Nephron progenitor cell (in vitro differentiated cells): ENCODE results near the gene NUMA1.

Experiments used
- DNase-seq: peaks from one replicate; pipeline ENCODE4 v3.0.0; 2021
- H3K27ac Mint-ChIP-seq: 2 replicates; pipeline ENCODE4 v1.8.0; 2021; ENCODE audit warnings: mild to moderate bottlenecking, moderate library complexity, mixed read lengths
- H3K27me3 Mint-ChIP-seq: 2 replicates; pipeline ENCODE4 v1.8.0; 2021; ENCODE audit warnings: mild to moderate bottlenecking, low read depth, mixed read lengths; ENCODE audit not compliant: poor library complexity
- H3K36me3 Mint-ChIP-seq: 2 replicates; pipeline ENCODE4 v1.8.0; 2021; ENCODE audit warnings: low read depth, mixed read lengths
- H3K4me1 Mint-ChIP-seq: 2 replicates; pipeline ENCODE4 v1.8.0; 2021; ENCODE audit warnings: mixed read lengths
- H3K4me3 Mint-ChIP-seq: 2 replicates; pipeline ENCODE4 v1.8.0; 2021; ENCODE audit warnings: mild to moderate bottlenecking, moderate library complexity, mixed read lengths
- H3K9me3 Mint-ChIP-seq: 2 replicates; pipeline ENCODE4 v1.8.0; 2021; ENCODE audit warnings: mild to moderate bottlenecking, moderate library complexity, mixed read lengths
- TF ChIP-seq, protein P1 (sequence below): fragments of 200-600 bp; sonication (generic); IDR thresholded peaks from 2 replicates; pipeline ENCODE4 v1.5.0; 2021; ENCODE audit warnings: antibody characterized with exemption

NUMA1 gene

GRCh38 chr11:72102946-72103753 lies 22.8 kb upstream of the NUMA1 start, which contains the start of gene LAMTOR1:
Gene LAMTOR1 (minus strand): TSS chr11:72103297. CDS start chr11:72103224, 73 bp downstream.
- Mint-ChIP-seq H3K4me1 (peaks cover 44% of the 10 kb centered on the region), H3K9me3 (peaks cover 3% of the 10 kb centered on the region), H3K4me3 (peak within 1 kb of the TSS; percentile 93), H3K36me3 (peaks cover 23% of the 10 kb centered on the region), H3K27me3 (peaks cover 3% of the 10 kb centered on the region), H3K27ac (peak within 1 kb of the TSS; percentile 96)
- TF ChIP-seq, protein P1, sequence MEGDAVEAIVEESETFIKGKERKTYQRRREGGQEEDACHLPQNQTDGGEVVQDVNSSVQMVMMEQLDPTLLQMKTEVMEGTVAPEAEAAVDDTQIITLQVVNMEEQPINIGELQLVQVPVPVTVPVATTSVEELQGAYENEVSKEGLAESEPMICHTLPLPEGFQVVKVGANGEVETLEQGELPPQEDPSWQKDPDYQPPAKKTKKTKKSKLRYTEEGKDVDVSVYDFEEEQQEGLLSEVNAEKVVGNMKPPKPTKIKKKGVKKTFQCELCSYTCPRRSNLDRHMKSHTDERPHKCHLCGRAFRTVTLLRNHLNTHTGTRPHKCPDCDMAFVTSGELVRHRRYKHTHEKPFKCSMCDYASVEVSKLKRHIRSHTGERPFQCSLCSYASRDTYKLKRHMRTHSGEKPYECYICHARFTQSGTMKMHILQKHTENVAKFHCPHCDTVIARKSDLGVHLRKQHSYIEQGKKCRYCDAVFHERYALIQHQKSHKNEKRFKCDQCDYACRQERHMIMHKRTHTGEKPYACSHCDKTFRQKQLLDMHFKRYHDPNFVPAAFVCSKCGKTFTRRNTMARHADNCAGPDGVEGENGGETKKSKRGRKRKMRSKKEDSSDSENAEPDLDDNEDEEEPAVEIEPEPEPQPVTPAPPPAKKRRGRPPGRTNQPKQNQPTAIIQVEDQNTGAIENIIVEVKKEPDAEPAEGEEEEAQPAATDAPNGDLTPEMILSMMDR: peak; percentile 38
- peak; percentile 96 for DNase-seq

DNA sequence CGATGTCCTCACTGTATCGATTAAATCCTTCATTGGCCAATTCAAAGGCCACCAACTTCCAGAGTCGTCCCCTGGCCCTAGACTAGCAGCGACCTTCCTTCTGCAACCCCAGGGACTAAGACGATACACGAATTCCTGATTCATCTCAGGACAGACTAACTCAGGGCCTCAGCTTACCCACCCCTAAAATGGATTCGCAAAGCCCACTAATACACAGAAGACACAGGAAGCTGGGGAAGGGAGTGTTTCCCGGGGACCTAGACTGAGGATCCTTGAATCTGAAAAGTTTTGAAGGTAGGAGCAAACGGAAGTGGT lies 22.2 kb upstream of the NUMA1 start:
- H3K4me1 Mint-ChIP-seq: peaks cover 44% of the 10 kb centered on the region
- H3K9me3 Mint-ChIP-seq: peaks cover 3% of the 10 kb centered on the region
- H3K36me3 Mint-ChIP-seq: peaks cover 28% of the 10 kb centered on the region
- no peak for DNase-seq
- H3K4me3 Mint-ChIP-seq: peak overlapping the region; percentile 93
- peaks cover 3% of the 10 kb centered on the region for H3K27me3 Mint-ChIP-seq
- H3K27ac Mint-ChIP-seq: peak overlapping the region; percentile 96
- TF ChIP-seq, protein P1: no peak

DNA sequence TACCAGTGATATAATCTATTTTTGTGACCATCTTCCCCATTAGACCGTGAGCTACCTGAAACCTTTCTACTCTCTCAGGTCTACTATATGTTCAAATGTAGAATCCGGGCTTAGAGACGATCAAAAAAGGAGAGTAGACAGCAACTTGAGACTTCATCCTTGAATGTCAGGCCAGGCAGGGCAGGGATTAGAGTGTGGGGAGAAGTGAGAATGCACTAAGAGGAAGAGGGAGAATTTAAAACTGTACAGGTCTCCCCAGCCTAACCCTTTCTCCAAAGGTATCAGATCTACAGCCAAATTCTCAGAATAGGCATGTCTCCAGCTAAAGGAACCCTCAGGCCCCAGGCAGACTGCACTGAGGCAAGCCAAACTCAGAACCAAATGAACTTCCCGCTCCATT lies 21.8 kb upstream of the NUMA1 start:
- TF ChIP-seq, protein P1: no peak
- peaks cover 3% of the 10 kb centered on the region for H3K27me3 Mint-ChIP-seq
- peaks cover 3% of the 10 kb centered on the region for H3K9me3 Mint-ChIP-seq
- peaks cover 28% of the 10 kb centered on the region for H3K36me3 Mint-ChIP-seq
- H3K27ac Mint-ChIP-seq: peak overlapping the region; percentile 96
- H3K4me1 Mint-ChIP-seq: peaks cover 44% of the 10 kb centered on the region
- DNase-seq: no peak
- peak overlapping the region; percentile 93 for H3K4me3 Mint-ChIP-seq

- Mint-ChIP-seq H3K27me3 (no peaks in the 10 kb centered on the region), H3K4me1 (peaks cover 44% of the 10 kb centered on the region), H3K27ac (peak overlapping the region; percentile 83), H3K4me3 (no peak overlapping the region), H3K9me3 (peaks cover 3% of the 10 kb centered on the region), H3K36me3 (peaks cover 32% of the 10 kb centered on the region)
- DNase-seq: no peak
- TF ChIP-seq, protein P1: no peak
These were observed 20.1 kb upstream of the NUMA1 start for GRCh38 chr11:72100462-72100861.

DNA sequence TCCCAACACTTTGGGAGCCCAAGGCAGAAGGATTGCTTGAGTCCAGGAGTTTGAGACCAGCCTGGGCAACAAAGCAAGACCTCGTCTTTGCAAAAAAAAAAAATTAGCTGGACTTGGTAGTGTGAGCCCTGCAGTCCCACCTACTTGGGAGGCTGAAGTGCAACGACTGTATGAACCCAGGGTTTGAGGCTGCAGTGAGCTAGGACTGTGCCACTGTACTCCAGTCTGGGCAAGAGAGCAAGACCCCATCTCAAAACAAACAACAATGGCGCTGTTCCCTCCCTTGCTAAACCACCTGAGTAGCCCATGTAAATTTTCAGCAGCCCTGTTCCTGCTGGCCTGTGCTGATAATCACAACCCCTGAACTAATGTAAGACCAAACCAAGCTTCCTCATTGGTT lies 19.7 kb upstream of the NUMA1 start:
- Mint-ChIP-seq H3K4me3 (no peak overlapping the region), H3K27me3 (no peaks in the 10 kb centered on the region), H3K4me1 (peaks cover 43% of the 10 kb centered on the region), H3K9me3 (peaks cover 3% of the 10 kb centered on the region), H3K36me3 (peaks cover 33% of the 10 kb centered on the region), H3K27ac (no peak overlapping the region)
- no peak for DNase-seq
- TF ChIP-seq, protein P1: no peak

DNA sequence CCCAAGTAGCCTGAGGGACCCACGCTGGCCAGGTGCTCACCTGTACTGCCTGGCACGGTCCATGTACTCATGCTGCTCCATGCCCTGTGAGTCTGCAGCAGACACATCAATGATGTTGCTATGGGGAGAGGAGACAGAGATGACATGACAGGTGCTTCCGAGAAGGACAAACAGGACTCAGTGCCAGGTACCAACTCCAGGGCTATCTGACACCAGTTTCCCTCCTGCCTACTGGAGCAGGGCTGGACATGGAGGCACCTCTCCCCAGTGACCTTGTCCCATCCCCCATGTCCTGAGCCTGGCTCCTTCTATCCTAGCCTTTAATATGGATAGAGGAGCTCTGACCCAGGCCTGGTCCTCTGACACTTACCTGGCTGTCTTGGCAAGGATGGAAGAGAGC lies 18.4 kb upstream of the NUMA1 start:
- no peak for DNase-seq
- Mint-ChIP-seq H3K9me3 (peaks cover under 1% of the 10 kb centered on the region), H3K4me1 (peaks cover 30% of the 10 kb centered on the region), H3K4me3 (no peak overlapping the region), H3K27me3 (no peaks in the 10 kb centered on the region), H3K27ac (no peak overlapping the region), H3K36me3 (peaks cover 35% of the 10 kb centered on the region)
- TF ChIP-seq, protein P1: no peak
